ENCODE results near the gene TTC9B. TPM values are rescaled to one million over a fixed set of nuclear protein-coding genes. Genes with fewer than 3 reads are reported as not detected.
A peak's percentile ranks its signal among the peaks of the same experiment; 100 is the strongest.

Gene TTC9B
- total and polyA plus RNA-seq, 2 donors from 2014 or later = not detected

DNA sequence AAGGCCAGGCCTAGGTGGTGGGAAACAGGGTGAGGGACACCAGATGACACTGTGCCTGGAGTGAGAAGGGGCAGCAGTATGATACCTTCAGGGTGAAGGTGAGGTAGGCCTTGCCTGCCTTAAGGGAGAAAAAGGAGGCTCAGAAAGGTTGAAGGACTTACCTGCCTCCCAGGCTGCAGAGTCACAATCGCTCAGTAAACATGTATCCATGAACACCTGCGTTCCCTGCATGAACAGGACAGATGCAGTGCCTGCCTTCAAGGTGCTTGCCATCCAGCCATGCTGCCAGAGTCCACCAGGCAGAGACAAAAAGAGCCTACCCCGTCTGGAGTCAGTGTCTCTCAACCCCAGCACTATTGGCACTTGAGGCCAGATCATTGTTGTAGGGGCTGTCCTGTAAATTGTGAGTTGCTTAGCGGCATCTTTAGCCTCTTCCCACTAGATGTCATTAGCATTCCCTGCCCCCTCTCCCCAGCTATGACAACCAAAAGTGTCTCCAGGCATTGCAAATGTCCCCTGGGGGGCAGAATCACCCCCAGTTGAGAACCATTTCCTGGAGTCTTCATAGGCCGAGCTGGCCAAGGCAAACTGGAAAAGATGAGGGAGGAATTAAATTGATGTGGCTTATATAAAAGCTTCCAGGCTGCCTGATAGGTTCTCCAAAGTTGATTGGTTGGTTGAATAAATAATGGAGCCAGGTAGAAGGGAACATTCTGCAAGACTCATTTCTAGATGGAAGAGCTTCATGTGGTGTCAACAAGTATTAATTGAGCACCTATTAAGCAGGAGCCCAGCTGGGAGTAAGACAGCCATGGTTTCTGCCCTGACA lies 25.2 kb downstream of the TTC9B start:
- Histone ChIP-seq H3K4me1 (ENCODE audit: control insufficient read depth in 2 of 3, insufficient read depth in 2 of 3, low read depth in 1 of 3, low read length in 3 of 3) (peaks cover 0 to 9% (median 0%) of the 10 kb centered on the region in 3 donors), H3K4me3 (ENCODE audit: low read length in 3 of 3) (peak overlapping the region in 1 of 3 donors; percentile 56), H3K9me3 (ENCODE audit: control insufficient read depth in 2 of 3, insufficient read depth in 1 of 3, low read length in 3 of 3) (no peaks in the 10 kb centered on the region), H3K9ac (ENCODE audit: low read length in 3 of 3) (no peak overlapping the region), H3K27me3 (ENCODE audit: control insufficient read depth, insufficient read depth, low read length) (no peaks in the 10 kb centered on the region), H3K36me3 (ENCODE audit: control insufficient read depth in 2 of 3, insufficient read depth in 3 of 3, low read length in 3 of 3) (no peaks in the 10 kb centered on the region), H3K27ac (ENCODE audit: low read depth in 2 of 2, low read length in 2 of 2) (no peak overlapping the region)
- intact Hi-C loops (cut with DNase I) = no loop called here
- TF ChIP-seq, protein P1, sequence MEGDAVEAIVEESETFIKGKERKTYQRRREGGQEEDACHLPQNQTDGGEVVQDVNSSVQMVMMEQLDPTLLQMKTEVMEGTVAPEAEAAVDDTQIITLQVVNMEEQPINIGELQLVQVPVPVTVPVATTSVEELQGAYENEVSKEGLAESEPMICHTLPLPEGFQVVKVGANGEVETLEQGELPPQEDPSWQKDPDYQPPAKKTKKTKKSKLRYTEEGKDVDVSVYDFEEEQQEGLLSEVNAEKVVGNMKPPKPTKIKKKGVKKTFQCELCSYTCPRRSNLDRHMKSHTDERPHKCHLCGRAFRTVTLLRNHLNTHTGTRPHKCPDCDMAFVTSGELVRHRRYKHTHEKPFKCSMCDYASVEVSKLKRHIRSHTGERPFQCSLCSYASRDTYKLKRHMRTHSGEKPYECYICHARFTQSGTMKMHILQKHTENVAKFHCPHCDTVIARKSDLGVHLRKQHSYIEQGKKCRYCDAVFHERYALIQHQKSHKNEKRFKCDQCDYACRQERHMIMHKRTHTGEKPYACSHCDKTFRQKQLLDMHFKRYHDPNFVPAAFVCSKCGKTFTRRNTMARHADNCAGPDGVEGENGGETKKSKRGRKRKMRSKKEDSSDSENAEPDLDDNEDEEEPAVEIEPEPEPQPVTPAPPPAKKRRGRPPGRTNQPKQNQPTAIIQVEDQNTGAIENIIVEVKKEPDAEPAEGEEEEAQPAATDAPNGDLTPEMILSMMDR (IDR thresholded peaks at IDR 0.05; ENCODE audit: borderline replicate concordance, extremely low read depth, insufficient read depth) = no peak
- DNase-seq = no peak
- no peak for FAIRE-seq

DNA sequence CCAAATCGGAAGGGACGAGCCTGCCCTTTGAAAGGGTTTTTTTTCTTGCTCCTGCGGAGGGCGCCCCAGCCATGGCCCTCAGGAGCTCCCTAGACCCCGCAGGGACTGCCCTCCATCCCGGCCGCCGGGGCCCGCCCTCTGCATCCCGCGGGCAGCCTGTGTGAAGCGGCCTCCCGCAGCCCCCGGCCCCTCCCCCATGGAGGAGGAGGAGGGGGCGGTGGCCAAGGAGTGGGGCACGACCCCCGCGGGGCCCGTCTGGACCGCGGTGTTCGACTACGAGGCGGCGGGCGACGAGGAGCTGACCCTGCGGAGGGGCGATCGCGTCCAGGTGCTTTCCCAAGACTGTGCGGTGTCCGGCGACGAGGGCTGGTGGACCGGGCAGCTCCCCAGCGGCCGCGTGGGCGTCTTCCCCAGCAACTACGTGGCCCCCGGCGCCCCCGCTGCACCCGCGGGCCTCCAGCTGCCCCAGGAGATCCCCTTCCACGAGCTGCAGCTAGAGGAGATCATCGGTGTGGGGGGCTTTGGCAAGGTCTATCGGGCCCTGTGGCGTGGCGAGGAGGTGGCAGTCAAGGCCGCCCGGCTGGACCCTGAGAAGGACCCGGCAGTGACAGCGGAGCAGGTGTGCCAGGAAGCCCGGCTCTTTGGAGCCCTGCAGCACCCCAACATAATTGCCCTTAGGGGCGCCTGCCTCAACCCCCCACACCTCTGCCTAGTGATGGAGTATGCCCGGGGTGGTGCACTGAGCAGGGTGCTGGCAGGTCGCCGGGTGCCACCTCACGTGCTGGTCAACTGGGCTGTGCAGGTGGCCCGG lies 26.1 kb downstream of the TTC9B start:
- FAIRE-seq = no peak

DNA sequence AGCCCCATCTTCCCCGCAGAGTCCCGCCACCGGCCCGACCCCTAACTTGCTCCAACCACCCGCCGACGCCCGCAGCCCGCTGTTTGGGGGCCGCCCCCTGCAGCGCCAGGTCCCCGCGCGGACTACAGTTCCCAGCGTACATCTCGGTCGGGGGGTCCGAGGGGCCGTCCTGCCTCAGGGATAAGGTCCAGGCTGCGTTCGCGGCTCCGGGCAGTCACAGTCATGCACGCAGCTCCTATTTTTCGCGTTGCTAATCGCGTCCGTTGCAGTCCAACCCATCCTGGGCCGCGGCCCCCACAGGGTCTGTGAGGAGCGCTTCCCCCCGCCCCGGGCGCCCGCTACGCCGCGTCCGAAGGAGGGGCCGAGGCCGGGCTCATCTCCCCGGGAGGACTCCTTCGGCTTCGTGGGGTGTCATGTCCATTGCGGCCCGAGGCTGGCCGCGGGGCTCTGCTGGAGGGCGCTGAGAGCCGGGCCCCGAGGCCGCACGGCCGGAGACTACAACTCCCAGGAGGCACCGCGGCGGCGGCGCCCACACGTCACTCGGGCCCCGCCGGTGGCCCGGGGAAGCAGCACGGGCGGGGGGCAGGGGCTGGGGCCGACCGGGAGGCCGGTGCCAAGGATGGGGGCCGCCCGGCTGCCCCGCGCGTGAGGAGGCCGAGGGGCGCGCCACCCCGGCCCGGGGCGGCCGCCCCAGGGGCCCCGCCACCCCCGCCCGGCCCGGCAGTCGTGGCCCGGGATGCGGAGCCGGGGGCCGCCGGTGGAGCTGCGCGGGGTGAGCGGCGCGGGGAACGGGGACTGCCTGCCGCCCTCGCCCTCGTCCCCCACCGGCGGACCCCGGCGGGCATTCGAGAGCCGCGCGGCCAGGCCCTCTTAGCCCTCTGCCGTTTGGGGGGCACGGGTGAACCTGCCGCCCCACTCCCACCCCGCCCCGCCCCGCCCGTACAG lies 27.0 kb downstream of the TTC9B start, which contains the start of gene MAP3K10:
MAP3K10 (plus strand) TSS at position 536 of the 945 bp plus-strand sequence. CDS start 606 bp downstream, outside the sequence.
- DNase-seq (peak; percentile 64 to 91 (median 77)), FAIRE-seq (no peak)
- Histone ChIP-seq H3K4me3 (ENCODE audit: low read length in 3 of 3) (peak within 1 kb of the TSS; percentile 58 to 85 (median 79)), H3K9me3 (ENCODE audit: control insufficient read depth in 2 of 3, insufficient read depth in 1 of 3, low read length in 3 of 3) (no peaks in the 10 kb centered on the region), H3K4me1 (ENCODE audit: control insufficient read depth in 2 of 3, insufficient read depth in 2 of 3, low read depth in 1 of 3, low read length in 3 of 3) (peaks cover 0 to 9% (median 0%) of the 10 kb centered on the region in 3 donors), H3K27me3 (ENCODE audit: control insufficient read depth, insufficient read depth, low read length) (no peaks in the 10 kb centered on the region), H3K27ac (ENCODE audit: low read depth in 2 of 2, low read length in 2 of 2) (peak within 1 kb of the TSS; percentile 77 to 93), H3K36me3 (ENCODE audit: control insufficient read depth in 2 of 3, insufficient read depth in 3 of 3, low read length in 3 of 3) (no peaks in the 10 kb centered on the region), H3K9ac (ENCODE audit: low read length in 3 of 3) (peak within 1 kb of the TSS; percentile 45 to 90 (median 80))
- intact Hi-C loops (cut with DNase I) = no loop called here
- TF ChIP-seq, protein P1 (IDR thresholded peaks at IDR 0.05; ENCODE audit: borderline replicate concordance, extremely low read depth, insufficient read depth) = no peak

More for the DNA sequence above, 26.1 kb downstream of the TTC9B start:
- peak; percentile 35 to 80 (median 66) for DNase-seq
- H3K36me3 ChIP-seq (ENCODE audit: control insufficient read depth in 2 of 3, insufficient read depth in 3 of 3, low read length in 3 of 3) = no peaks in the 10 kb centered on the region
- H3K4me1 ChIP-seq (ENCODE audit: control insufficient read depth in 2 of 3, insufficient read depth in 2 of 3, low read depth in 1 of 3, low read length in 3 of 3) = peaks cover 0 to 9% (median 0%) of the 10 kb centered on the region in 3 donors
- peak overlapping the region in 1 of 3 donors; percentile 56 for H3K4me3 ChIP-seq (ENCODE audit: low read length in 3 of 3)
- no peaks in the 10 kb centered on the region for H3K9me3 ChIP-seq (ENCODE audit: control insufficient read depth in 2 of 3, insufficient read depth in 1 of 3, low read length in 3 of 3)
- intact Hi-C loops (cut with DNase I) = no loop called here
- H3K27ac ChIP-seq (ENCODE audit: low read depth in 2 of 2, low read length in 2 of 2) = no peak overlapping the region
- H3K27me3 ChIP-seq (ENCODE audit: control insufficient read depth, insufficient read depth, low read length) = no peaks in the 10 kb centered on the region
- no peak overlapping the region for H3K9ac ChIP-seq (ENCODE audit: low read length in 3 of 3)
- TF ChIP-seq, protein P1 (IDR thresholded peaks at IDR 0.05; ENCODE audit: borderline replicate concordance, extremely low read depth, insufficient read depth) = no peak
